GM21423 (cell line): ENCODE data around the gene SOCS1.
"Not testable (repeated sequence)": the region's sequence is repeated elsewhere in the genome, so short reads cannot be mapped to it uniquely, and the experiment has no call there.

ENCODE experiments used
- ATAC-seq: cut with Tn5 transposase; IDR thresholded peaks from one replicate; pipeline ENCODE4 v1.9.1; 2021; ENCODE audit warnings: mild to moderate bottlenecking, moderate library complexity; ENCODE audit not compliant: unreplicated experiment

The SOCS1 gene

DNA sequence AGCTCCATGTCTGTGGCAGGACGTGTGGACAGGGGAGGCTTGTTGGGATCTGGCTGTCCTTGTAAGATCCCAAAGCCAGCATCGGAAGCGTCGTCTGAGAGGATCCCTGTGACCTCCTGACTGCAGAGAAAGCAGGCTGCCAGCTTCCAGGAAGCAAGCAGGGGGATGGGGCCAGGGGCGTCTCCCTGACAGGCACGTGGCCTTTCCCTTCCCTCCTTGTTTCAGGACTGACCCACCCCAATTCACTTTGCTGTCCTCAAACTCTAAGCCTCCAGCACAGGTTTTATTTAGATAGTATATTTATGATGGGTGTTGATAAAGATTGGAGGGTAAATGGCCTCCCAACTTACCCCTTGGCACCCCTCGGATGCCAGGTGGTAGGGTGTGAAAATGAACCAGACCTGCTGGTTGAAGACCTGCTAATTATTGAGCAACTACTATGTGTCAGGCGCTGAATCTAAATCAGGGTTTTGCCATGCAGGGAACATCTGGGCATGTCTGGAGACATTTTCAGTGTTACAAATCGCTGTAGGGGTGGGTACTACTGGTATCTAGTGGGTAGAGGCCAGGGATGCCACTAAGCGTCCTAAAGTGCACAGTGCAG lies 24.5 kb downstream of the SOCS1 start:
- ATAC-seq: no peak

DNA sequence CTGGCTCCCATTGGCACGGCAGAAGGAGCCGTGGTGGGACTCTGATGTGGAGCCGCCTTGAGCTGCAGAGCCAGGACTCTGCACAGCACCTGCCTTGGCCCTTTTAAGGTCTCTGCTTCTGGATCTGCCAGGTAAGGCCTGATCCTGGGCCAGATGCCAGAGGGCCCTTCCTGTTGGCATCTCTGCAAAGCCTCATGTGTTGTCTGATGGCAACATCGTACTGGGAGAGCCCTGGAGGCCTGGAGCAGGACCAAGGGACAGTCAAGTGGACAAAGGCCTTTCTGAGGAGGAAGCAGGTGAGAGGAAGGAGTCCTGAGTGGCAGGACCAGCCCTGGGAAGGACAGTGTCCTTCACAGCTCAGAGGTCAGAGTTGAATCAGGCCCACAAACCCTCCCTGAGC lies 26.1 kb downstream of the SOCS1 start:
- no peak for ATAC-seq

DNA sequence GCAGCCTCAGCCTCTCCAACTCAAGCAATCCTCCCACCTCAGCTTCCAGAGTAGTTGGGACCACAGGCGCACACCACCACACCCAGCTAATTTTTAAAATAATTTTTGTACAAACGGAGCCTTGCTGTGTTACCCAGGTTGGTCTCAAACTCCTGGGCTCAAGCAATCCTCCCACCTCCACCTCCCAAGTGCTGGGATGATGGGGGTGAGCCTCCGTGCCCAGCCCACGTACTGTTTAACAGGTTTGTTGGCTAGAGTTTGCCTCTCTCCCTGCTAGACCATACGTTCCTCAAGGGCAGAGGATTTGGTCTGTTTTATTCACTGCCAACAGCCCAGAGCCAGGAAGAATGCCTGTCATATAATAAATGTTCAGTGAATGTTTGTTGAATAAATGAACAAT lies 26.6 kb downstream of the SOCS1 start:
- ATAC-seq: no peak

- ATAC-seq: no peak
These were observed 30.1 kb downstream of the SOCS1 start for GRCh38 chr16:11225677-11226549.

- peak; percentile 86 for ATAC-seq
These were observed 30.9 kb downstream of the SOCS1 start for GRCh38 chr16:11224894-11225676.

DNA sequence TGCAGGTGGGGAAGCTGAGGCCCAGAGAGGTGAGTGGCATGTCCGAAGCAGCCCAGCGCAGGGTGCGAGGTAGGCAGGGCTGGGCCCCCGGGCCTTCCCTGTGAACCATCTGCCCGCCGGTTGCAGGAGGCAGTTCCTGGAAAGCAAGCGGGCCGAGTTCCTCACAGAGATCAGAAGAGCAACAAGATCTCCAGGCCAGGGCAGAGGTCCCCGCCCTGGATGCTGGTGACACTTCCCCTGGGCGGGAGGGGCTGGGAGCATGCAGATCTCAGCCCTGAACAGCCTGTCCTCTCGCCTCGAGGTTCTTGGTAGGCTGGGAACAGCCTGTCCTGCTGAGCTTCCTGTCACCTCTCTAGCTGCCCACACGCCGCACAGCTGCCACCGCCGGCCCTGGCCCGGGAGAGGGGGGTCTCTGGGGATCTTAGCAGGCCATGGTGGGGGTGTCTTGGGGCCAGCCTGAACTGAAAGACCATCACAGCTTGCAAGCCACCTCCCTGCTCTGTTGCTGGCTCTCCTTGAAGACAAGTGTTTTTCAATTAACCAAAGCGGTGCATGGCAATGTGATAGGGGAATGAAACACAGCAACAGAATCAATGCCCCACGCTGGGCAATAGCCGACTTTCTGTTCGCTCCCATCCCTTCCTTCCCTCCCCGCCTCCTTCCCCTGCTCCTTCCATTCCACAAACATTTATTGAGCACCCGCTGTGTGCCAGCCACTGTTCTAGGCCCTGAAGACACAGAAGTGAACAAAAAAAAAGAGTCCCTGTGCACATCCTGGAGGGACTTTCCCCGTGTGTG lies 31.7 kb downstream of the SOCS1 start:
- ATAC-seq: peak; percentile 41

DNA sequence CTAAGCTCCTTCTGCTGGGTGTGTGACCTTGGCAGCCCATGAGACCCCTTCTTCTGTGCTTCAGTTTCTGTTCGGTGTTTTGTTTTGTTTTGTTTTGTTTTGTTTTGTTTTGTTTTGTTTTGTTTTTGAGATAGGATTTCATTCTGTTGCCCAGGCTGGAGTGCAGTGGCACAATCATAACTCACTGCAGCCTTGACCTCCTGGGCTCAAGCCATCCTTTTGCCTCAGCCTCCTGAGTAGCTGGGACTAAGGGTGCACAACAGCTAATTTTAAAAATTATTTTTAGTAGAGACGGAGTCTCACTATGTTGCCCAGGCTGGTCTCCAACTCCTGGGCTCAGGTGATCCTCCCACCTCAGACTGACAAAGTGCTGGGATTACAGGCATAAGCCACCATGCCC lies 35.5 kb downstream of the SOCS1 start:
- ATAC-seq: not testable (repeated sequence)

DNA sequence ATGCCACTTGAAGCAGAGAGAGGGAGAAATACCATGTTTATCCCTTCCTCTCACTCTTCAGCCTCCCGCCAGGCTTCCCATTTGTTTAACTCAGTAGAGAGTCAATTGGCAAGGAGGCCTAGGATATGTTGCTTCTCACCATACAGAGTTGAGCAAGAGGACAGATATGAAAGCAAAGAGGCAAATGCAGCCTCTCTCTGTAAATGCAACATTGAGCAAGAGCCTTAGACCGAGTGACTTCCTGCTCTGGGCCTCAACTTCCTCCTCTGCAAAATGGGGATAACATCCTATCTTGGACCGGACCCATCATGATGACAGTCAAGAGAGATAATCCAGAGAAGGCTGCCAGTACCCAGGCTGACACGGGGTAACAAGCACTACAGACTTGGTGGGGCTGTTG lies 36.8 kb downstream of the SOCS1 start:
- ATAC-seq: no peak

DNA sequence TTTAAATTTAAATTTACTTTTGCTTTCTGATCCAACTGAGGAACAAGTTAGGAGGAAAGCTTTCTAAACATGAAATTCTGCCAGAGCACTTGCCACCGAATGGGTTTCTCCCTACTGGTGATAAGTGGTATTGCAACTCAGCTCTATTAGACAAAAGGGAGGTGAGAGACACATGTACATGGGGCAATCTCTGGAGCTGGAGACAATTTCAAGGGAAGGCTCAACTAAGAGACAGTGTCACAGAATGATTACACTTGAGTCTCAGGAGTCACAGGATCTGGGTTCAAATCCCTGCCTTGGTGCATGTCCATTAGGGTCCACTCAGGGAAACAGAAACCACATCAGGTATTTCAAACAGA lies 37.4 kb downstream of the SOCS1 start:
- no peak for ATAC-seq

DNA sequence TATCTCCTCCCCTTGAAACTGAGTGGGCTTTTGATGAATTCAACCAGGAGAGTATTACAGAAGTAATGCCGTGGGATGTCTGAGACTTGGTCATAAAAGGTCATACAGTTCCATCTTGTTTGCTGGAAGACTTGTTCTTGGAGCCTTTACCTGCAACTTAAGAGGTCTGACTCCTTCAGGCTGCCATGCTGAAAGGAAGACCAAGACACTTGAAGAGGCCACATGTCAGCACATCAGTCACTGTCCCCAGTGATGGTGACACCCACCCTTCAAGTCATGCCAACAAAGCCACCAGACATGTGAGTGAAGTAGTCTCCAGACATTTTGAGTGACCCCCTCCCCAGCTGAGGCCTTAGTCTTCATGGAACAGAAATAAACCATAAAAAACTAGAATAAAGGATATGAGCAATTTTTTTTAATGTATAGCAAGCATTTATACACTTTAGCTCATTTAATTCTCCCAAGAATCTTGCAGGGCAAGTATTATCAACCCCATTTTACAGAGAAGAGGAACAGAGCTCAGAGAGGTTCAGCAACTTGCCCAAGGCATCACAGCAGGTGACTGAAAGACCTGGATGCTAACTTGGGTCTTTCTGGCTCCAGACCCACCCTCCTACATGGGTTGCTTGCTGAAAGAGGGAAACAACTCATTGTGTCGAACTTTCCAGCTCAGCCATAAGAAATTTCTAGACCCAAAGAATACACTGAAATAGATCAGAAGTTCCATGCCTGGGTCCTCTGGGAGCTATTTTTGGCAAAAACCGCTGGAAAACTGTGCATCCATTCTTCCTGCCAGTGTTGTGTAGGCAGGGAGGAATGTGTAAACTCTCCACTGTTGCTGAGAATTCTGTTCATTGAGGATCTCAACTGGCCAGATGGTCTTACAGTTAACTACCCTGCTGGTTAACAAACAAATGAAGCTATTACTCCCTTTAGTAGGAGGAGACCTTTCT lies 38.1 kb downstream of the SOCS1 start:
- ATAC-seq: no peak

- no peak for ATAC-seq
These were observed 40.0 kb downstream of the SOCS1 start for GRCh38 chr16:11215935-11216556.

DNA sequence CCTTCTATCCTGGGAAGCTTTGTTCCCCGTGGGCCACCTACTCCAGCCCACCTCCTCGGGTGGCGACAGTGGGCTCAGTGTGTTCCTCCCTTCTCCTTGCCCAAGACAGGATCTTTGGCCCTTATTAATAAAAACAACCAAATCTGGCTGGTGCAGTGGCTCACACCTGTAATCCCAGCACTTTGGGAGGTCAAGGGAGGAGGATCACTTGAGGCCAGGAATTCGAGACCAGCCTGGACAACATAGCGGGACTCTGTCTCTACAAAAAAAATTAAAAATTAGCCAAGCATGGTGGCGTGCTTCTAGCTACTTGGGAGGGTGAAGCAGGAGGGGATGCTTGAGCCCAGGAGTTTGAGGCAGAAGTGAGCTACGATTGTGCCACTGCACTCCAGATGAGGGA lies 42.2 kb downstream of the SOCS1 start:
- no peak for ATAC-seq

DNA sequence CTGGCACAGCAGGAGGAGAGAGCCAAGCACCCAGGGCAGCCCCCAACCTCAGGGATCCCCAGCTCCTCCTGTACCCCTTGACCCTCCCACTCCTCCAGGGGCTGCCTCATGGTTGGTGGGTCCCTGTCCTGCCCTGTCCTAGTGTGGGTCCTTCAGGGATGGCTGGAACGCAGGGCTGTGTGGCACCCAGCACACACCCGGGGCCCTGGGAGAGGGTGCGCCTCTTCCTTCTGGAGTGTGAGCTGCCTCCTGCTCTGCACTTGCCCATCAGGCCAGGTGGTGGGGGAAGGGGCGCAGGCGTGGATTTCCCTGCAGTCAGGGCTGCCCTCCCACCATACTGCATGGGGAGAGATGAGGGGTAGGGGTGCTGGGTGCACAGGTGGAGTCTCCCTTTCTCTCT lies 42.6 kb downstream of the SOCS1 start:
- no peak for ATAC-seq

DNA sequence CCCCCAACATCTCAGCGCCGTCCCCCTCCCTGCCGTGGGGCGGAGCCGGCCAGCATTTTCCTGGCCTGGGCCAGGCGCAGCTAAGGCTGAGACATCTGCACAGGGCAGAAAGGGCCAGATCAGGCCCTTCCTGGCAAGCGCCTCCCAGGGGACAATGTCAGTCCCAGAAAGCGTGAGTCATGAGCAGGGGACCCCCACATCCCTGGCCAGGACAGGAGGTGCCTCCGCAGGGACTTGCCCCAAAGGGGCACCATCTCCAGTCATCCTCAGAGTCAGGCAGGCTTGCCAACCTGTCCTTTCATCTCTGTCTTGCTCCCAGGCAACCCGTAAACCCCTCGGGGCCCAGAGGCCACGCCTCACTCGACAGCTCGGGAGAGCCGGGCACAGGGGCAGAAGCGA lies 43.2 kb downstream of the SOCS1 start:
- no peak for ATAC-seq

DNA sequence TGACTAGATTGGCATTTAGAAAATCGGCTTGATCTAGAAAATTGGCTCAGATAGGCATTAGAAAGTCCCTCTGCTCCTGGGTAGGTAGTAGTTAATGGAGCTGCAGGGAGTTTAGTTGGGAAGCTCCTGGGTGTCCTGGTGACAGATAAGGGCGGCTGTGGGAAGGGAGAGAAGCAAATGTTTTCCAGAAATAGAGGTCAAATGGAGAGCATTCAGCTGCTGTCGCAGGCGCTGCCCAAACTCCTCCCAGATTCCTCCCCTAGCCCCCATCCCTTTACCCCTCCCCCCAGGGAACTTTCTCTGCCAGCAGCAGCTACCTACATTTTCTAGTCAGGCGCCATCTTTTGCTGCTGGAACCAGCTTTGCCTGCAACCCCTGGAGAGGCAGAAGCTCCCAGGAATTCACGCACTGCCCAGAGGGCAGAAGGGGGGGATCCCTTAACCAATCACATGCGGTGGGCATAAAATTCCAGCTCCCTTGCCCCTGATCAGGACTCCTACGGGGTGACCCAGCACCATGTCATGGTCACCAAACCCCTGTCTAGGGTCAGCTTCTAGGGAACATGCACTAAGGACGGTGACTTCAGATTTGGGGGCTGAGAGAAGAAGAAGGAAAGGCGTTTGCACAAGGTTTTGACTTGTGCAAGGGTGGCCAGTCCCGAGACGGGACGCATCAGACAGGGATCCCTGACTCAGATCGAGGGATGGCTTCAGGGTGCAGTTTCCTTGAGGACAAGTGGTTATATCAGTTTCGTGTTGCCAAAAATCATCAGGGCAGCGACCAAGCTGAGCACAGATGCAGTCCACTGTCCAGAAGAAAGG lies 43.8 kb downstream of the SOCS1 start:
- ATAC-seq: no peak

GRCh38 chr16:11211061-11211976 lies 44.7 kb downstream of the SOCS1 start:
- ATAC-seq: no peak

GRCh38 chr16:11210260-11210659 lies 45.7 kb downstream of the SOCS1 start:
- no peak for ATAC-seq
